IMR-90 (cell line): ENCODE results near the gene UNKL. TPM values are rescaled to one million over a fixed set of nuclear protein-coding genes. Genes with fewer than 3 reads are reported as not detected.

Experiments
- ATAC-seq: fragments of 200-7000 bp; cut with Tn5 transposase; 2 replicates; pipeline ENCODE4 v1.9.1; 2020; ENCODE audit warnings: low read depth, mild to moderate bottlenecking, moderate library complexity
- BruUV-seq: library from RNA; stranded (reverse); fragments of 400-500 nt; replicated peaks from 2 replicates; lab custom pipeline; 2021; lab: Mats Ljungman, UMichigan
- CTCF ChIA-PET: fragments of 300-600 bp; formaldehyde crosslinking; extraction: SDS; loops from one replicate; lab custom pipeline; 2021; ENCODE audit warnings: antibody characterized with exemption; lab: Yijun Ruan, JAX
- POLR2A ChIA-PET: fragments of 300-600 bp; sonication (Branson Sonifier 250); formaldehyde crosslinking; loops from one replicate; lab custom pipeline; 2022; ENCODE audit warnings: antibody characterized with exemption; ENCODE audit not compliant: unreplicated experiment; lab: Charles Lee
- DNase-seq: peaks from one replicate; pipeline ENCODE4 v3.0.0; 2013
- H2AFZ ChIP-seq: replicated peaks from 2 replicates; pipeline ENCODE3; 2013; ENCODE audit warnings: low read length, mild to moderate bottlenecking; ENCODE audit not compliant: poor library complexity
- H2AK5ac ChIP-seq: 2 replicates; pipeline ENCODE4 v1.6.1; 2013; ENCODE audit warnings: low read depth, low read length, inconsistent platforms
- H2AK9ac ChIP-seq: replicated peaks from 2 replicates; pipeline ENCODE3; 2013; ENCODE audit warnings: mild to moderate bottlenecking, low read depth, low read length, moderate library complexity; ENCODE audit not compliant: poor library complexity
- H2BK120ac ChIP-seq: 2 replicates; pipeline ENCODE4 v1.6.1; 2013; ENCODE audit warnings: low read depth, low read length, inconsistent platforms
- H2BK15ac ChIP-seq: 3 replicates; pipeline ENCODE4 v1.6.1; 2013; ENCODE audit warnings: low read depth, low read length, inconsistent platforms
- H2BK20ac ChIP-seq: 2 replicates; pipeline ENCODE4 v1.6.1; 2013; ENCODE audit warnings: low read depth, mild to moderate bottlenecking, inconsistent platforms, low read length, moderate library complexity
- H2BK5ac ChIP-seq: 2 replicates; pipeline ENCODE4 v1.6.1; 2013; ENCODE audit warnings: mild to moderate bottlenecking, low read depth, low read length, inconsistent platforms; ENCODE audit not compliant: poor library complexity, severe bottlenecking
- H3K14ac ChIP-seq: replicated peaks from 2 replicates; pipeline ENCODE4 v1.6.1; 2013; ENCODE audit warnings: low read depth, low read length, inconsistent platforms
- H3K18ac ChIP-seq: 2 replicates; pipeline ENCODE4 v1.6.1; 2013; ENCODE audit warnings: low read depth, low read length, control low read depth
- H3K23ac ChIP-seq: 2 replicates; pipeline ENCODE4 v1.6.1; 2013; ENCODE audit warnings: low read depth, low read length, inconsistent platforms
- H3K27ac ChIP-seq: 2 replicates; pipeline ENCODE4 v1.5.1; 2013; ENCODE audit warnings: mild to moderate bottlenecking, control low read depth, low read length; ENCODE audit not compliant: insufficient read depth
- H3K27me3 ChIP-seq: 2 replicates; pipeline ENCODE4 v1.6.1; 2013; ENCODE audit warnings: low read length; ENCODE audit not compliant: control insufficient read depth, insufficient read depth
- H3K36me3 ChIP-seq: 2 replicates; pipeline ENCODE4 v1.6.1; 2013; ENCODE audit warnings: low read length, mixed read lengths; ENCODE audit not compliant: control insufficient read depth, insufficient read depth
- H3K4ac ChIP-seq: 2 replicates; pipeline ENCODE4 v1.6.1; 2013; ENCODE audit warnings: low read depth, low read length, inconsistent platforms
- H3K4me1 ChIP-seq: 2 replicates; pipeline ENCODE4 v1.6.1; 2013; ENCODE audit warnings: low read length, mixed read lengths; ENCODE audit not compliant: control insufficient read depth, insufficient read depth
- H3K4me2 ChIP-seq: 2 replicates; pipeline ENCODE4 v1.6.1; 2013; ENCODE audit warnings: low read depth, mild to moderate bottlenecking, control low read depth, low read length, moderate library complexity
- H3K4me3 ChIP-seq: 2 replicates; pipeline ENCODE4 v1.5.1; 2013; ENCODE audit warnings: low read depth, mild to moderate bottlenecking, control low read depth, low read length, moderate library complexity; ENCODE audit not compliant: insufficient read depth
- H3K56ac ChIP-seq: 2 replicates; pipeline ENCODE4 v1.6.1; 2013; ENCODE audit warnings: low read length, inconsistent platforms; ENCODE audit not compliant: insufficient read depth; ENCODE audit errors: extremely low read depth
- H3K79me1 ChIP-seq, 2 experiments: 2 replicates each; pipeline ENCODE4 v1.6.1; 2013; ENCODE audit warnings: low read length in 2 of 2, inconsistent platforms in 1 of 2, low read depth in 1 of 2
- H3K9ac ChIP-seq: 2 replicates; pipeline ENCODE4 v1.6.1; 2013; ENCODE audit warnings: low read depth, low read length, control low read depth
- H3K9me1 ChIP-seq: 2 replicates; pipeline ENCODE4 v1.6.1; 2013; ENCODE audit warnings: low read length, inconsistent platforms; ENCODE audit not compliant: insufficient read depth
- H3K9me3 ChIP-seq: 2 replicates; pipeline ENCODE4 v1.6.1; 2013; ENCODE audit warnings: low read length; ENCODE audit not compliant: control insufficient read depth, insufficient read depth
- H4K20me1 ChIP-seq: 2 replicates; pipeline ENCODE4 v1.6.1; 2013; ENCODE audit warnings: low read length, inconsistent platforms; ENCODE audit not compliant: insufficient read depth
- H4K5ac ChIP-seq: 2 replicates; pipeline ENCODE4 v1.6.1; 2013; ENCODE audit warnings: mild to moderate bottlenecking, low read depth, low read length, control low read depth
- H4K8ac ChIP-seq, 2 experiments: 2 replicates each; pipeline ENCODE4 v1.6.1; 2013; ENCODE audit warnings: low read depth in 2 of 2, low read length in 2 of 2, control low read depth in 1 of 2, inconsistent platforms in 1 of 2
- H4K91ac ChIP-seq: 2 replicates; pipeline ENCODE4 v1.6.1; 2013; ENCODE audit warnings: low read depth, low read length, inconsistent platforms; ENCODE audit not compliant: insufficient read depth
- FOS ChIP-seq: fragments of 150-350 bp; IDR thresholded peaks from 2 replicates; pipeline ENCODE4 v1.6.1; 2016; ENCODE audit warnings: low read depth, low read length
- MAFK ChIP-seq: IDR thresholded peaks from 2 replicates; pipeline ENCODE4 v1.6.1; 2012; ENCODE audit warnings: low read depth, low read length, improper control_type of control experiment
- RAD21 ChIP-seq: IDR thresholded peaks from 2 replicates; pipeline ENCODE4 v1.6.1; 2012; ENCODE audit warnings: low read length, improper control_type of control experiment
- WGBS, 2 experiments: methylation state at CpG; one replicate each; pipeline versions ENCODE4 v1.1.5 to v1.1.7; 2013; ENCODE audit warnings: missing lambda C conversion rate in 2 of 2; ENCODE audit not compliant: insufficient read length in 1 of 2; ENCODE audit errors: extremely low coverage in 2 of 2; 5-methylcytosine and 5-hydroxymethylcytosine counted together
- dilution Hi-C: fragments of 300-500 bp; cut with HindIII; formaldehyde crosslinking; loops from one replicate; pipeline ENCODE4 v1.14.3; 2018; ENCODE audit warnings: low sequenced_read_pairs; ENCODE audit not compliant: unreplicated experiment
- in situ Hi-C: fragments of 300-500 bp; cut with MboI; formaldehyde crosslinking; loops from 3 replicates; pipeline ENCODE4 v1.14.3; 2019; ENCODE audit warnings: low sequenced_read_pairs, inconsistent platforms, mixed read lengths
- intact Hi-C: fragments of 100-400 bp; cut with micrococcal nuclease; formaldehyde crosslinking; loops from 2 replicates; pipeline ENCODE4 v1.10.0; 2022
- polyA plus RNA-seq, 3 experiments: library from polyadenylated mRNA; depleted of rRNA; stranded (reverse); fragments of >200 nt; gene quantifications; 2 replicates each; pipeline ENCODE4 v1.2.3, GENCODE V29; 2012; ENCODE audit warnings: low replicate concordance in 1 of 3
- total RNA-seq: library from RNA; depleted of rRNA; stranded (reverse); fragments of >200 nt; gene quantifications from 2 replicates; pipeline ENCODE4 v1.2.3, GENCODE V29; 2012

Gene UNKL
- total and polyA plus RNA-seq, 2 of the 4 experiments (the other 2 are of a cell fraction), result 4.1 to 13.3 TPM

DNA sequence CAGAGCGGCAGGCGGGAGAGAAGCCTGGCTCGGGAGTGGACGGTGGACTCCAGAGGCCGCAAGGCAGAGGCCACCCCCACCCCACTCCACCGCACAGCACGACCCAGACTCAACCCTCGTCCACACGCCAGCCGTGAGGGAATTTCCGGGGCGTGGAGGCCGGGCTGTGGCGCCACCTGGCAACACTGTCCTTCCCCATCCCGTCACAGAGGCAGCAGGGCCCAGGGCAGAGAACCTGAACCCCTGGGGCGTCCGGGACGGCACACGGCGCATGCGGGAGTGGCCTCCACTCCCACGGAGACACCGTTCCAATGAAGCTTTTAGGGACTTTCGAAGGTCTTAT lies 39.2 kb downstream of the UNKL start:
- ChIA-PET POLR2A (no interaction called here), CTCF (no interaction called here)
- H3K36me3 ChIP-seq, result peaks cover 21% of the 10 kb centered on the region
- H3K9me1 ChIP-seq, result 0 out of 2 replicates have a peak, but pooled peaks cover 6% of the 10 kb centered on the region
- no peak overlapping the region for H4K8ac ChIP-seq
- H3K4me1 ChIP-seq, result peaks cover 11% of the 10 kb centered on the region
- in situ Hi-C loops (no loop called here), dilution Hi-C loops (no loop called here), intact Hi-C loops (no loop called here)
- no peak overlapping the region for H2AK9ac ChIP-seq
- no peak overlapping the region for H2BK15ac ChIP-seq
- H3K27ac ChIP-seq, result no peak overlapping the region
- no peaks in the 10 kb centered on the region for H3K27me3 ChIP-seq
- no peak overlapping the region for H3K4me3 ChIP-seq
- H4K5ac ChIP-seq, result no peak overlapping the region
- no peak overlapping the region for H3K4ac ChIP-seq
- no peak overlapping the region for H2AK5ac ChIP-seq
- H4K91ac ChIP-seq, result no peak overlapping the region
- 99% methylated on average over 14 of the region's 24 CpGs; no CpG with 5 or more reads in 1 of the 2 experiments for WGBS, 2 experiments
- BruUV-seq, result no TSS peak
- no peak overlapping the region for H3K9ac ChIP-seq
- no peaks in the 10 kb centered on the region; the same call in 1 of the 2 replicates for H4K20me1 ChIP-seq
- TF ChIP-seq RAD21 (no peak), MAFK (no peak), FOS (no peak)
- no peak overlapping the region for H3K18ac ChIP-seq
- no peak for ATAC-seq
- DNase-seq, result no peak
- no peak overlapping the region for H2AFZ ChIP-seq
- no peak overlapping the region for H3K14ac ChIP-seq
- H3K23ac ChIP-seq, result no peak overlapping the region
- no peak overlapping the region for H3K56ac ChIP-seq
- no peak overlapping the region for H2BK5ac ChIP-seq
- peaks cover 9 to 36% of the 10 kb centered on the region in 2 experiments for H3K79me1 ChIP-seq
- no peak overlapping the region for H3K4me2 ChIP-seq
- H2BK120ac ChIP-seq, result no peak overlapping the region
- H2BK20ac ChIP-seq, result no peak overlapping the region
- no peaks in the 10 kb centered on the region for H3K9me3 ChIP-seq
